ENCODE data around the gene GAS2L1.

GAS2L1 gene

DNA sequence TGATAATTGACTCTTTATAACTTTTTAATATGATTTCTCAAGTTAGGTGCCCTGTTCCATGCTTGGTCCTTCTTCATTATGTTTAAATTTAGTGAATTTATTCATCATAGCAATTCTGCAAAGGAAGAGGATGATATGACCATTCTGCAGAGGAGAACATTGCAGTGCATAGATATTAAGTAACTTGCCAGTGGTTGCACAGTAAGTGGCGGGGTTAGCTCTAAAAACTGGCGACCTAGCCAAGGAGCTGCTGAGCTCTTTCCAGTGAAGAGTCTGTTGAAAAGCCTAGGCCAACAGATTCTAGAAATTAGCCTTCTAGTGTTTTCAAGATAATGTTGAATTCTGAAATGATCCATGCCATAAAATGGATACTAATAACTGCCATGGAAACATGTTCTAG, 33.8 kb upstream of the GAS2L1 start:
- no peak for FAIRE-seq
- TF ChIP-seq SPI1 (IDR thresholded peaks at IDR 0.05; ENCODE audit: low read depth, low read length), result no peak
- TF ChIP-seq POLR2AphosphoS5 (IDR thresholded peaks at IDR 0.05; ENCODE audit: low read depth, low read length), result no peak
- TF ChIP-seq POU2F2 (IDR thresholded peaks at IDR 0.05; ENCODE audit: low read depth, low read length), result no peak
- no peak for TF ChIP-seq POLR2A (IDR thresholded peaks at IDR 0.05; ENCODE audit: low read depth, low read length)
- TF ChIP-seq PAX5 (IDR thresholded peaks at IDR 0.05; ENCODE audit: insufficient read depth, low read length, severe bottlenecking), result no peak
- TF ChIP-seq TAF1 (IDR thresholded peaks at IDR 0.05; ENCODE audit: low read depth, low read length), result no peak
- no peak for DNase-seq (ENCODE audit: insufficient read length, low spot score)

DNA sequence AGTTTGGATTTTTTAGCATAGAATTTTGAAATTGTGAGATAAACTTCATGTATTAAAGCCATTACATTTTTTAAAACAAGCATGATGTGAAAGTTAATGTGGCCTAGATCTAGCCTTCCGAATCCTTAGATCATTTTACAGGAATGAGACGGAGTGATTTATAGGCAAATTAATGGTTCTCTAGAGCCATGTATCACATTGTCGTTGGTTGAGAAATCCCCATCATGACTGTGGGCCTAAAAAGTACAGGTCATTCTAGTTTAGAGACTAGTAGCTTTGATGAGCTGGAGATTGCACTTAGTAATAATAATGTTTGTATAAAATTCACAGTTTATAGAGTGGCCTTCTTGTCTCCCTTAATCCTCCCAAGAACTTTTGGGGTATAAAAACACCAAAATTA, 31.3 kb upstream of the GAS2L1 start:
- DNase-seq (ENCODE audit: insufficient read length, low spot score), result no peak
- FAIRE-seq, result no peak
- TF ChIP-seq POLR2AphosphoS5 (IDR thresholded peaks at IDR 0.05; ENCODE audit: low read depth, low read length) (no peak), PAX5 (IDR thresholded peaks at IDR 0.05; ENCODE audit: insufficient read depth, low read length, severe bottlenecking) (no peak), POU2F2 (IDR thresholded peaks at IDR 0.05; ENCODE audit: low read depth, low read length) (no peak), SPI1 (IDR thresholded peaks at IDR 0.05; ENCODE audit: low read depth, low read length) (no peak), POLR2A (IDR thresholded peaks at IDR 0.05; ENCODE audit: low read depth, low read length) (no peak), TAF1 (IDR thresholded peaks at IDR 0.05; ENCODE audit: low read depth, low read length) (no peak)

- no peak for TF ChIP-seq TAF1 (IDR thresholded peaks at IDR 0.05; ENCODE audit: low read depth, low read length)
- no peak for TF ChIP-seq SPI1 (IDR thresholded peaks at IDR 0.05; ENCODE audit: low read depth, low read length)
- no peak for TF ChIP-seq POLR2A (IDR thresholded peaks at IDR 0.05; ENCODE audit: low read depth, low read length)
- DNase-seq (ENCODE audit: insufficient read length, low spot score) (no peak), FAIRE-seq (no peak)
Observed at GRCh38 chr22:29275819-29276565, 30.5 kb upstream of the GAS2L1 start.

DNA sequence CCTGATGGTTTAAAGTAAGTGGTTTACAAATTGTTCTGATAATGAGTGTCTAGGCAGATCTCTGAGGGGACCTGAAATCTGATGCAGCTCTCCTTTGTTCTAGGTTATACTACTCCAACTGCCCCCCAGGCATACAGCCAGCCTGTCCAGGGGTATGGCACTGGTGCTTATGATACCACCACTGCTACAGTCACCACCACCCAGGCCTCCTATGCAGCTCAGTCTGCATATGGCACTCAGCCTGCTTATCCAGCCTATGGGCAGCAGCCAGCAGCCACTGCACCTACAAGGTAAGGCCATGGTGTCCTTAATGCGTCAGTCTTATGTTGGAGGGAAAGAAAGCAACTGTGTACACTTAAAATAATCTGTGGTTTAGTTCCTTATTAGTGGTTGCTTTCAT, 28.5 kb upstream of the GAS2L1 start:
- no peak for TF ChIP-seq PAX5 (IDR thresholded peaks at IDR 0.05; ENCODE audit: insufficient read depth, low read length, severe bottlenecking)
- TF ChIP-seq SPI1 (IDR thresholded peaks at IDR 0.05; ENCODE audit: low read depth, low read length), result no peak
- TF ChIP-seq POU2F2 (IDR thresholded peaks at IDR 0.05; ENCODE audit: low read depth, low read length), result no peak
- TF ChIP-seq POLR2AphosphoS5 (IDR thresholded peaks at IDR 0.05; ENCODE audit: low read depth, low read length), result 0 out of 2 replicates have a peak, but pooled peaks have one; percentile 28
- no peak for TF ChIP-seq POLR2A (IDR thresholded peaks at IDR 0.05; ENCODE audit: low read depth, low read length)
- no peak for TF ChIP-seq TAF1 (IDR thresholded peaks at IDR 0.05; ENCODE audit: low read depth, low read length)
- peak; percentile 55 for FAIRE-seq

GRCh38 chr22:29284196-29284595, 22.3 kb upstream of the GAS2L1 start:
- FAIRE-seq (no peak), DNase-seq (ENCODE audit: insufficient read length, low spot score) (no peak)
- TF ChIP-seq POLR2A (IDR thresholded peaks at IDR 0.05; ENCODE audit: low read depth, low read length), result no peak
- TF ChIP-seq SPI1 (IDR thresholded peaks at IDR 0.05; ENCODE audit: low read depth, low read length), result peak; percentile 87
- no peak for TF ChIP-seq TAF1 (IDR thresholded peaks at IDR 0.05; ENCODE audit: low read depth, low read length)
- no peak for TF ChIP-seq PAX5 (IDR thresholded peaks at IDR 0.05; ENCODE audit: insufficient read depth, low read length, severe bottlenecking)
- TF ChIP-seq POU2F2 (IDR thresholded peaks at IDR 0.05; ENCODE audit: low read depth, low read length), result no peak
- TF ChIP-seq POLR2AphosphoS5 (IDR thresholded peaks at IDR 0.05; ENCODE audit: low read depth, low read length), result no peak

More for the DNA sequence above, 28.5 kb upstream of the GAS2L1 start:
- no peak for DNase-seq (ENCODE audit: insufficient read length, low spot score)

- no peak for TF ChIP-seq POLR2A (IDR thresholded peaks at IDR 0.05; ENCODE audit: low read depth, low read length)
- TF ChIP-seq POU2F2 (IDR thresholded peaks at IDR 0.05; ENCODE audit: low read depth, low read length), result no peak
- TF ChIP-seq PAX5 (IDR thresholded peaks at IDR 0.05; ENCODE audit: insufficient read depth, low read length, severe bottlenecking), result no peak
- peak; percentile 48 for TF ChIP-seq SPI1 (IDR thresholded peaks at IDR 0.05; ENCODE audit: low read depth, low read length)
- TF ChIP-seq POLR2AphosphoS5 (IDR thresholded peaks at IDR 0.05; ENCODE audit: low read depth, low read length), result no peak
- TF ChIP-seq TAF1 (IDR thresholded peaks at IDR 0.05; ENCODE audit: low read depth, low read length), result no peak
- DNase-seq (ENCODE audit: insufficient read length, low spot score), result no peak
- no peak for FAIRE-seq
Observed at GRCh38 chr22:29288837-29289236, 17.6 kb upstream of the GAS2L1 start.

DNA sequence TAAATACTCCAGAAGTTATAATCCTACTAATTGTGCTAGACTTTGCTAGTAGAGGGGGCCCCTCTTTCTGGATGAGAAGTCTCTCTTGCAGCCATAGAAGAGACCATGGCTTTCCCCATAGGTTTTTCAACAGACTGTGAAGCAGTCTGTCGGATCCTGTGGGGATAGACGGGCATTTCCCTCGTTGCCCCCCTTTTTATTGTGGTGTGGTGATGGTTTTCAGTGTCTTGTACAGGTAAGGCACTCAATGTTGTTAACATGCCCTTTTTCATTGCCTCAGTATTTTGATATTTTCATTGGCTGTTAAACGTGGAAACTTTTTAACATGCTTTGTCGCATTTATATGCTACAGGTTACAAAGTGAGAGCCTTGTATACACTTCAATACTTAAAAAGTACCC, 16.4 kb upstream of the GAS2L1 start:
- no peak for DNase-seq (ENCODE audit: insufficient read length, low spot score)
- TF ChIP-seq SPI1 (IDR thresholded peaks at IDR 0.05; ENCODE audit: low read depth, low read length) (no peak), POLR2AphosphoS5 (IDR thresholded peaks at IDR 0.05; ENCODE audit: low read depth, low read length) (no peak), PAX5 (IDR thresholded peaks at IDR 0.05; ENCODE audit: insufficient read depth, low read length, severe bottlenecking) (no peak), POU2F2 (IDR thresholded peaks at IDR 0.05; ENCODE audit: low read depth, low read length) (no peak), TAF1 (IDR thresholded peaks at IDR 0.05; ENCODE audit: low read depth, low read length) (no peak), POLR2A (IDR thresholded peaks at IDR 0.05; ENCODE audit: low read depth, low read length) (no peak)
- no peak for FAIRE-seq

DNA sequence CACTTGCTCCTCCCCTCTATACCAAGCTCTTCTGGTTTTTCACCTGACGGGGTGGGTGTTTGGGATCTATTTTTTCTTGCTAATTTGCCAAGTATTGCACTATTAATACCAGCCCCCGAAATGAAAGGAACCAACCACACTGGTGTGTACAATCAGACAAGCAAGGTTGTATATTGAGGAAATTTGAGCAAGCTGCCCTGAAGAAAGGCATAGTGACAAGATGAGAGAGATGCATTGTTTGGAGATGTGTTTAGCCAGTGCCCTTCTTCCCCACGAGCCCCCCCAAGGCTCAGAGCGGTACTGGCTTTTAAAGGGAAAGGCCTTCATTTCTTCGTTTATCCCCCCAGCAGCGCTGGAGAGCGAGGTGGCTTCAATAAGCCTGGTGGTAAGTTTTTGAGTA, 15.2 kb upstream of the GAS2L1 start:
- no peak for FAIRE-seq
- no peak for DNase-seq (ENCODE audit: insufficient read length, low spot score)
- TF ChIP-seq SPI1 (IDR thresholded peaks at IDR 0.05; ENCODE audit: low read depth, low read length) (no peak), POU2F2 (IDR thresholded peaks at IDR 0.05; ENCODE audit: low read depth, low read length) (no peak), POLR2A (IDR thresholded peaks at IDR 0.05; ENCODE audit: low read depth, low read length) (peak; percentile 42; the same call in 1 of the 2 replicates), TAF1 (IDR thresholded peaks at IDR 0.05; ENCODE audit: low read depth, low read length) (no peak), POLR2AphosphoS5 (IDR thresholded peaks at IDR 0.05; ENCODE audit: low read depth, low read length) (peak; percentile 70; the same call in 1 of the 2 replicates)

GRCh38 chr22:29292379-29292778, 14.1 kb upstream of the GAS2L1 start:
- TF ChIP-seq TAF1 (IDR thresholded peaks at IDR 0.05; ENCODE audit: low read depth, low read length), result no peak
- TF ChIP-seq POLR2AphosphoS5 (IDR thresholded peaks at IDR 0.05; ENCODE audit: low read depth, low read length), result peak; percentile 22; the same call in 1 of the 2 replicates
- FAIRE-seq (peak; percentile 51), DNase-seq (ENCODE audit: insufficient read length, low spot score) (no peak)

GRCh38 chr22:29298641-29299040, 7.8 kb upstream of the GAS2L1 start:
- DNase-seq (ENCODE audit: insufficient read length, low spot score) (no peak), FAIRE-seq (no peak)
- TF ChIP-seq POLR2A (IDR thresholded peaks at IDR 0.05; ENCODE audit: low read depth, low read length) (no peak), SPI1 (IDR thresholded peaks at IDR 0.05; ENCODE audit: low read depth, low read length) (no peak), POU2F2 (IDR thresholded peaks at IDR 0.05; ENCODE audit: low read depth, low read length) (no peak), PAX5 (IDR thresholded peaks at IDR 0.05; ENCODE audit: insufficient read depth, low read length, severe bottlenecking) (no peak), POLR2AphosphoS5 (IDR thresholded peaks at IDR 0.05; ENCODE audit: low read depth, low read length) (no peak), TAF1 (IDR thresholded peaks at IDR 0.05; ENCODE audit: low read depth, low read length) (no peak)

All from GM12891 (cell line).